Natural killer cell (primary cell): ENCODE measurements around the gene SON. TPM values are rescaled to one million over a fixed set of nuclear protein-coding genes. Genes with fewer than 3 reads are reported as not detected.

ENCODE experiments used
- ATAC-seq, 3 donors: fragments of 150-1000 bp in 2 of 3; fragments of 200-7000 bp in 1 of 3; cut with Tn5 transposase; 1 replicate in 1 of 3; 2 replicates in 2 of 3; pipeline ENCODE4 v1.10.0; 2021; ENCODE audit warnings: mild to moderate bottlenecking in 2 of 3, moderate library complexity in 2 of 3
- DNase-seq, 2 donors: peaks; one replicate each; pipeline versions ENCODE4 v3.0.0 to v3.0.0-alpha.2; 2013 to 2021; ENCODE audit warnings: mixed read lengths in 1 of 2
- H3K27ac ChIP-seq: one replicate; pipeline ENCODE4 v1.5.1; 2013; ENCODE audit warnings: mild to moderate bottlenecking, low read length
- H3K27me3 ChIP-seq: one replicate; pipeline ENCODE4 v1.6.1; 2013; ENCODE audit warnings: low read length; ENCODE audit not compliant: control insufficient read depth, insufficient read depth
- H3K36me3 ChIP-seq: one replicate; pipeline ENCODE4 v1.6.1; 2013; ENCODE audit warnings: low read length; ENCODE audit not compliant: control insufficient read depth, insufficient read depth
- H3K4me1 ChIP-seq: one replicate; pipeline ENCODE4 v1.6.1; 2013; ENCODE audit warnings: low read length; ENCODE audit not compliant: control insufficient read depth, insufficient read depth
- H3K4me3 ChIP-seq: one replicate; pipeline ENCODE4 v1.5.1; 2013; ENCODE audit warnings: low read length
- H3K9me3 ChIP-seq: one replicate; pipeline ENCODE4 v1.6.1; 2013; ENCODE audit warnings: low read length; ENCODE audit not compliant: control insufficient read depth, insufficient read depth
- H3K27ac Mint-ChIP-seq, 2 donors: one replicate each; pipeline ENCODE4 v1.8.0; 2022; ENCODE audit warnings: mild to moderate bottlenecking in 2 of 2, mixed read lengths in 2 of 2, moderate library complexity in 1 of 2
- H3K27me3 Mint-ChIP-seq, 2 donors: one replicate each; pipeline ENCODE4 v1.8.0; 2022; ENCODE audit warnings: low read depth in 2 of 2, mixed read lengths in 2 of 2
- H3K36me3 Mint-ChIP-seq: one replicate; pipeline ENCODE4 v1.8.0; 2022; ENCODE audit warnings: mixed read lengths
- H3K4me1 Mint-ChIP-seq, 2 donors: one replicate each; pipeline ENCODE4 v1.8.0; 2022; ENCODE audit warnings: mixed read lengths in 2 of 2
- H3K4me3 Mint-ChIP-seq: one replicate; pipeline ENCODE4 v1.8.0; 2022; ENCODE audit warnings: mild to moderate bottlenecking, moderate library complexity, mixed read lengths
- H3K9me3 Mint-ChIP-seq, 2 donors: one replicate each; pipeline ENCODE4 v1.8.0; 2022; ENCODE audit warnings: mixed read lengths in 2 of 2
- CTCF ChIP-seq: fragments of 200-600 bp; IDR thresholded peaks from one replicate; pipeline ENCODE4 v1.8.0; 2022; ENCODE audit warnings: antibody characterized with exemption
- WGBS: methylation state at CpG from one replicate; pipeline ENCODE4 v1.1.7; 2013; ENCODE audit warnings: missing lambda C conversion rate; ENCODE audit not compliant: insufficient coverage; 5-methylcytosine and 5-hydroxymethylcytosine counted together
- intact Hi-C: fragments of 100-400 bp; cut with micrococcal nuclease; formaldehyde crosslinking; loops from one replicate; pipeline ENCODE4 v1.14.2; 2022
- total RNA-seq, 4 donors: library from RNA; stranded (reverse); fragments of 120-200 nt in 1 of 4; gene quantifications; one replicate each; pipeline versions ENCODE4 v1.2.3 to v1.2.4, GENCODE V29; 2013 to 2022

The SON gene
- total RNA-seq, 3 donors from 2014 or later (not counting 1 experiment from before 2014, with no cell fraction given) = 348 to 442 (median 416) TPM

GRCh38 chr21:33511639-33512038, 31.2 kb upstream of the SON start:
- peaks cover 62% of the 10 kb centered on the region for H3K36me3 ChIP-seq
- Mint-ChIP-seq H3K27ac (no peak overlapping the region), H3K4me1 (no peaks in the 10 kb centered on the region), H3K4me3 (no peak overlapping the region), H3K9me3 (no peaks in the 10 kb centered on the region), H3K36me3 (peaks cover 19% of the 10 kb centered on the region), H3K27me3 (no peaks in the 10 kb centered on the region)
- no peak for TF ChIP-seq CTCF
- no peak for DNase-seq
- 100% methylated on average over 4 of the region's 4 CpGs for WGBS
- no peaks in the 10 kb centered on the region for H3K27me3 ChIP-seq
- no peak overlapping the region for H3K4me3 ChIP-seq
- no peaks in the 10 kb centered on the region for H3K9me3 ChIP-seq
- intact Hi-C loops = no loop called here
- no peaks in the 10 kb centered on the region for H3K4me1 ChIP-seq
- no peak overlapping the region for H3K27ac ChIP-seq
- no peak for ATAC-seq

DNA sequence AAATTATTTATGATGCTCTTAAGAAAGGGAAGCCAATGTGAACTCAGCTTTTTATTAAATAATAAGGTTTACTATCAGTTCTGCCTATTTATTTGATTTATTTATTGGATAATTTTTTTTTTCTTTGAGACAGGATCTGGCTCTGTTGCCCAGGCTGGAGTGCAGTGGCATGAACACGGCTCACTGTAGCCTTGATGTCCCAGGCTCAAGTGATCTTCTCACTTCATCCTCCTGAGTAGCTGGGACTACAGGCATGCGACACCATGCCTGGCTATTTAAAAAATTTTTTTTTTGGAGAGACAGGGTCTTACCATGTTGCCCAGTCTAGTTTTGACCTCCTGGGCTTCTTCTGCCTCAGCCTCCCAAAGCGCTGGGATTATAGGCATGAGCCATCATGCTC, 30.4 kb upstream of the SON start:
- H3K36me3 ChIP-seq = peaks cover 65% of the 10 kb centered on the region
- no peak overlapping the region for H3K27ac ChIP-seq
- no peaks in the 10 kb centered on the region for H3K27me3 Mint-ChIP-seq
- H3K9me3 ChIP-seq = no peaks in the 10 kb centered on the region
- no peak overlapping the region for H3K4me3 ChIP-seq
- ATAC-seq (no peak), DNase-seq (no peak)
- no peak overlapping the region for H3K27ac Mint-ChIP-seq
- intact Hi-C loops = no loop called here
- peaks cover 21% of the 10 kb centered on the region for H3K36me3 Mint-ChIP-seq
- H3K27me3 ChIP-seq = no peaks in the 10 kb centered on the region
- no peak overlapping the region for H3K4me3 Mint-ChIP-seq
- H3K9me3 Mint-ChIP-seq = no peaks in the 10 kb centered on the region
- 98% methylated on average over 3 of the region's 3 CpGs for WGBS
- no peaks in the 10 kb centered on the region for H3K4me1 Mint-ChIP-seq
- no peak for TF ChIP-seq CTCF
- no peaks in the 10 kb centered on the region for H3K4me1 ChIP-seq

DNA sequence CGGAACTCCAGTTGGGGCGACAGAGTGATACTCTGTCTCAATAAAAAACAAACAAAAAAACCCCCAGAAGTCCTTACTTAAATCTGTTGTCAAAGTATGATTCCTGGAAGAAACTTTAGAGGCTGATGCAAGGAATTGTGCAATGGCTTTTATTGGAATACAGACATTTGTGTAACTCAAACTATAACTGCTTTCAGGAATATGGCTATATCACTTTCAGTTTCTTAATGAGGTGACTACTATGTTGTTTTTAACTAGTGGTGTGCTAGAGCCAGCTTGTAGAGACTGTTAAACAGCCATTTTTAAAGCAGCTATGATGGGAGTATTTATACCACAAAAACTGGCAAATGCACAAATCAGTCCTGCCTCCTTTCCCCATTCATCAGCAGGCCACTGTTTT, 28.6 kb upstream of the SON start:
- intact Hi-C loops = no loop called here
- 94% methylated on average over 2 of the region's 2 CpGs for WGBS
- no peaks in the 10 kb centered on the region for H3K27me3 Mint-ChIP-seq
- peaks cover 23% of the 10 kb centered on the region for H3K36me3 Mint-ChIP-seq
- H3K27ac ChIP-seq = no peak overlapping the region
- H3K4me3 ChIP-seq = no peak overlapping the region
- no peak overlapping the region for H3K27ac Mint-ChIP-seq
- ATAC-seq (no peak), DNase-seq (no peak)
- H3K4me1 ChIP-seq = no peaks in the 10 kb centered on the region
- H3K4me1 Mint-ChIP-seq = no peaks in the 10 kb centered on the region
- no peaks in the 10 kb centered on the region for H3K9me3 Mint-ChIP-seq
- no peak overlapping the region for H3K4me3 Mint-ChIP-seq
- peaks cover 64% of the 10 kb centered on the region for H3K36me3 ChIP-seq
- H3K9me3 ChIP-seq = no peaks in the 10 kb centered on the region
- H3K27me3 ChIP-seq = no peaks in the 10 kb centered on the region
- no peak for TF ChIP-seq CTCF

GRCh38 chr21:33518899-33519298, 23.9 kb upstream of the SON start:
- Histone ChIP-seq H3K4me3 (no peak overlapping the region), H3K36me3 (peaks cover 53% of the 10 kb centered on the region), H3K27me3 (no peaks in the 10 kb centered on the region), H3K9me3 (no peaks in the 10 kb centered on the region), H3K4me1 (no peaks in the 10 kb centered on the region), H3K27ac (no peak overlapping the region)
- peaks cover 23% of the 10 kb centered on the region for H3K36me3 Mint-ChIP-seq
- ATAC-seq (no peak), DNase-seq (no peak)
- H3K4me3 Mint-ChIP-seq = no peak overlapping the region
- no peak for TF ChIP-seq CTCF
- H3K27ac Mint-ChIP-seq = no peak overlapping the region
- intact Hi-C loops = no loop called here
- H3K9me3 Mint-ChIP-seq = no peaks in the 10 kb centered on the region
- no peaks in the 10 kb centered on the region for H3K4me1 Mint-ChIP-seq
- no peaks in the 10 kb centered on the region for H3K27me3 Mint-ChIP-seq
- WGBS = 98% methylated on average over 4 of the region's 4 CpGs
